Measurements from ENCODE around the gene ENDOD1. TPM values are rescaled to one million over a fixed set of nuclear protein-coding genes. Genes with fewer than 3 reads are reported as not detected.

The ENDOD1 gene
- polyA plus RNA-seq, 1 experiment: 12.1 TPM

- no peak for DNase-seq (ENCODE audit: low read depth, low spot score)
- Histone ChIP-seq H3K4me3 (ENCODE audit: low read depth, low read length) (no peak overlapping the region), H3K27me3 (ENCODE audit: control insufficient read depth, insufficient read depth, low read length) (peaks cover 5% of the 10 kb centered on the region), H3K9me3 (ENCODE audit: control insufficient read depth, insufficient read depth, low read length) (no peaks in the 10 kb centered on the region), H3K27ac (ENCODE audit: low read depth, low read length) (no peak overlapping the region)
- TF ChIP-seq, protein P1, sequence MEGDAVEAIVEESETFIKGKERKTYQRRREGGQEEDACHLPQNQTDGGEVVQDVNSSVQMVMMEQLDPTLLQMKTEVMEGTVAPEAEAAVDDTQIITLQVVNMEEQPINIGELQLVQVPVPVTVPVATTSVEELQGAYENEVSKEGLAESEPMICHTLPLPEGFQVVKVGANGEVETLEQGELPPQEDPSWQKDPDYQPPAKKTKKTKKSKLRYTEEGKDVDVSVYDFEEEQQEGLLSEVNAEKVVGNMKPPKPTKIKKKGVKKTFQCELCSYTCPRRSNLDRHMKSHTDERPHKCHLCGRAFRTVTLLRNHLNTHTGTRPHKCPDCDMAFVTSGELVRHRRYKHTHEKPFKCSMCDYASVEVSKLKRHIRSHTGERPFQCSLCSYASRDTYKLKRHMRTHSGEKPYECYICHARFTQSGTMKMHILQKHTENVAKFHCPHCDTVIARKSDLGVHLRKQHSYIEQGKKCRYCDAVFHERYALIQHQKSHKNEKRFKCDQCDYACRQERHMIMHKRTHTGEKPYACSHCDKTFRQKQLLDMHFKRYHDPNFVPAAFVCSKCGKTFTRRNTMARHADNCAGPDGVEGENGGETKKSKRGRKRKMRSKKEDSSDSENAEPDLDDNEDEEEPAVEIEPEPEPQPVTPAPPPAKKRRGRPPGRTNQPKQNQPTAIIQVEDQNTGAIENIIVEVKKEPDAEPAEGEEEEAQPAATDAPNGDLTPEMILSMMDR (IDR thresholded peaks at IDR 0.05; ENCODE audit: low read depth, low read length): peak; percentile 31
- ChIA-PET POLR2A (no interaction called here), CTCF (interaction anchor here (0.6 to 1.0 kb wide), 2 partner anchors 13 to 626 kb away, joined by 3 to 4 read pairs; no protein-coding TSS in a partner anchor)
Measured at GRCh38 chr11:95138448-95138847, 48.8 kb downstream of the ENDOD1 start.

DNA sequence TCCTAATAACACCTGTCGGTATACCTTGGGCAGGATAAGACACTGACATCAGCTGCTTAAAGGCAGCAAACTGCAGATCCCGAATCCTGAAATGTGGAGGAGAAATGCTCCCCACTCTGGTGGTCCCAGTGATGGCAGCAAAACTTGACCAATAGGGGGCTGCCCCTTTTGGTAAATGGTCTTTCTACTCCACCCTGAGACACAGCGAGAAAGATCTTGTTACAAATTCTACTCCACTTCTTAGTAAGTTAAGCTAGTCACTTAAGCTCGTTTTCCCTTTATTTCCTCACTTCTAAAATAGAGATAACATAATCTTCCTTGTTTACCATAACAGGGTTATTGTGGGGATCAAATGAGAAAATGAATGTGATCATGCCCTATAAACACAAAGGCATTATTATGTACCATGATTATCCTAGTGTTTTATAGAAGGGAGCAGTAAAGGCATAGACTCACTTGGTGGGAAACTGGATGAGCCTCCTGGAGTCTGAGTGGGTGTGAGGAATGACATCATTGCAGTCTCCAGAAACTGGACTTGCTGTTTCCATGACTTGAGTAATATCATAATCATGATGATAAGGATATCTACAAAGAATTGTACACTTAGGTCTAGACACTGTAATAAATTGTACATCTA is 50.9 kb downstream of the ENDOD1 start:
- peaks cover 5% of the 10 kb centered on the region for H3K27me3 ChIP-seq (ENCODE audit: control insufficient read depth, insufficient read depth, low read length)
- no peaks in the 10 kb centered on the region for H3K9me3 ChIP-seq (ENCODE audit: control insufficient read depth, insufficient read depth, low read length)
- CTCF ChIA-PET: interaction anchor here (0.7 to 1.4 kb wide), 3 partner anchors 71 to 624 kb away, joined by 3 to 7 read pairs (median 4); no protein-coding TSS in a partner anchor
- POLR2A ChIA-PET: interaction anchor here (0.7 kb wide), 1 partner anchor 26 kb away, joined by 3 read pairs; no protein-coding TSS in a partner anchor
- no peak for DNase-seq (ENCODE audit: low read depth, low spot score)
- no peak overlapping the region for H3K4me3 ChIP-seq (ENCODE audit: low read depth, low read length)
- TF ChIP-seq, protein P1 (IDR thresholded peaks at IDR 0.05; ENCODE audit: low read depth, low read length): no peak
- H3K27ac ChIP-seq (ENCODE audit: low read depth, low read length): no peak overlapping the region

- H3K4me3 ChIP-seq (ENCODE audit: low read depth, low read length): no peak overlapping the region
- DNase-seq (ENCODE audit: low read depth, low spot score): no peak
- POLR2A ChIA-PET: interaction anchor here (0.6 to 1.5 kb wide), 2 partner anchors 57 to 75 kb away, joined by 3 to 4 read pairs; partner anchors contain the start of gene SRSF8
- no peak overlapping the region for H3K27ac ChIP-seq (ENCODE audit: low read depth, low read length)
- H3K27me3 ChIP-seq (ENCODE audit: control insufficient read depth, insufficient read depth, low read length): peaks cover 5% of the 10 kb centered on the region
- H3K9me3 ChIP-seq (ENCODE audit: control insufficient read depth, insufficient read depth, low read length): no peaks in the 10 kb centered on the region
- TF ChIP-seq, protein P1 (IDR thresholded peaks at IDR 0.05; ENCODE audit: low read depth, low read length): no peak
- CTCF ChIA-PET: interaction anchor here (0.7 to 1.6 kb wide), 3 partner anchors 10 to 563 kb away, joined by 3 to 9 read pairs (median 3); no protein-coding TSS in a partner anchor
Measured at GRCh38 chr11:95142431-95142830, 52.8 kb downstream of the ENDOD1 start.

- H3K9me3 ChIP-seq (ENCODE audit: control insufficient read depth, insufficient read depth, low read length): no peaks in the 10 kb centered on the region
- DNase-seq (ENCODE audit: low read depth, low spot score): peak; percentile 30
- CTCF ChIA-PET: interaction anchor here (0.6 to 1.6 kb wide), 2 partner anchors 562 to 1320 kb away, joined by 3 to 9 read pairs; no protein-coding TSS in a partner anchor
- TF ChIP-seq, protein P1 (IDR thresholded peaks at IDR 0.05; ENCODE audit: low read depth, low read length): no peak
- H3K4me3 ChIP-seq (ENCODE audit: low read depth, low read length): no peak overlapping the region
- peaks cover 5% of the 10 kb centered on the region for H3K27me3 ChIP-seq (ENCODE audit: control insufficient read depth, insufficient read depth, low read length)
- POLR2A ChIA-PET: no interaction called here
- no peak overlapping the region for H3K27ac ChIP-seq (ENCODE audit: low read depth, low read length)
Measured at GRCh38 chr11:95143106-95143681, 53.5 kb downstream of the ENDOD1 start.
